Activated B cell treated with CpG ODN at 0.5 μM for 24 hours (primary cell): Measurements from ENCODE around the gene LAMC3. TPM values are rescaled to one million over a fixed set of nuclear protein-coding genes. Genes with fewer than 3 reads are reported as not detected.

Experiments
- ATAC-seq: fragments of 200-7000 bp; cut with Tn5 transposase; one replicate; pipeline ENCODE4 v1.10.0; 2021; ENCODE audit warnings: low read depth, mild to moderate bottlenecking, moderate library complexity
- CTCF ChIA-PET: fragments of 350-600 bp; sonication (Branson Sonifier 250); formaldehyde crosslinking; loops from one replicate; lab custom pipeline; 2021; ENCODE audit warnings: antibody characterized with exemption; lab: Charles Lee
- POLR2A ChIA-PET: fragments of 350-600 bp; sonication (Branson Sonifier 250); formaldehyde crosslinking; loops from one replicate; lab custom pipeline; 2021; ENCODE audit warnings: antibody characterized with exemption; lab: Charles Lee
- DNase-seq: peaks from one replicate; pipeline ENCODE4 v3.0.0; 2022
- H3K27ac Mint-ChIP-seq: one replicate; pipeline ENCODE4 v1.8.0; 2020; ENCODE audit warnings: mixed read lengths
- H3K27me3 Mint-ChIP-seq: one replicate; pipeline ENCODE4 v1.8.0; 2021; ENCODE audit warnings: mixed read lengths
- H3K36me3 Mint-ChIP-seq: one replicate; pipeline ENCODE4 v1.8.0; 2021; ENCODE audit warnings: low read depth, mixed read lengths
- H3K4me1 Mint-ChIP-seq: one replicate; pipeline ENCODE4 v1.8.0; 2021; ENCODE audit warnings: mixed read lengths
- H3K4me3 Mint-ChIP-seq: one replicate; pipeline ENCODE4 v1.8.0; 2020; ENCODE audit warnings: mild to moderate bottlenecking, mixed read lengths
- H3K9me3 Mint-ChIP-seq: one replicate; pipeline ENCODE4 v1.8.0; 2020; ENCODE audit warnings: mixed read lengths
- intact Hi-C: fragments of 100-400 bp; cut with micrococcal nuclease; formaldehyde crosslinking; loops from one replicate; pipeline ENCODE4 v1.15.1; 2024
- total RNA-seq: library from RNA; stranded (reverse); gene quantifications from 2 replicates; pipeline ENCODE4 v1.2.3, GENCODE V29; 2022
- TF ChIP-seq, protein P1 (sequence below): fragments of 200-600 bp; IDR thresholded peaks from one replicate; pipeline ENCODE4 v1.8.0; 2022; ENCODE audit warnings: antibody characterized with exemption, mild to moderate bottlenecking

Gene LAMC3
- total RNA-seq, 1 donor from 2014 or later = not detected

DNA sequence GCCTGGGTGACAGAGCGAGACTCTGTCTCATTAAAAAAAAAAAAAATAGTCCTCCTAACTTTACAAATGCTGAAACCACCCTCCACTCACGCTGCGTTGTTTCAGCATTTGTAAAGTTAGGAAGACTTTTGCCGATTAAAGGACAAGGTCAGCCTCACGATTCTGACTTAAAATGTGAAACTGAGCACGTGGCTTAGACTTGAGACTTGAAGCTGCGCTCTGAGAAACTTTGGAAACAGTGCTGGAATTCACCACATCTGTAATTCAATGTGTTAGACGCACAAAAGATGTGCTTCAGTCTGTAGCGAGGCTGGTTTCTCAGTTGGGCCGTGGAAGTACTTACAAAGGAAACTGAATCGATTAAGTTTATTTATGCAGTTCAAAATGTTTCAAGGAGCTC lies 25.0 kb upstream of the LAMC3 start:
- H3K4me1 Mint-ChIP-seq = no peaks in the 10 kb centered on the region
- ChIA-PET CTCF (no interaction called here), POLR2A (no interaction called here)
- TF ChIP-seq, protein P1, sequence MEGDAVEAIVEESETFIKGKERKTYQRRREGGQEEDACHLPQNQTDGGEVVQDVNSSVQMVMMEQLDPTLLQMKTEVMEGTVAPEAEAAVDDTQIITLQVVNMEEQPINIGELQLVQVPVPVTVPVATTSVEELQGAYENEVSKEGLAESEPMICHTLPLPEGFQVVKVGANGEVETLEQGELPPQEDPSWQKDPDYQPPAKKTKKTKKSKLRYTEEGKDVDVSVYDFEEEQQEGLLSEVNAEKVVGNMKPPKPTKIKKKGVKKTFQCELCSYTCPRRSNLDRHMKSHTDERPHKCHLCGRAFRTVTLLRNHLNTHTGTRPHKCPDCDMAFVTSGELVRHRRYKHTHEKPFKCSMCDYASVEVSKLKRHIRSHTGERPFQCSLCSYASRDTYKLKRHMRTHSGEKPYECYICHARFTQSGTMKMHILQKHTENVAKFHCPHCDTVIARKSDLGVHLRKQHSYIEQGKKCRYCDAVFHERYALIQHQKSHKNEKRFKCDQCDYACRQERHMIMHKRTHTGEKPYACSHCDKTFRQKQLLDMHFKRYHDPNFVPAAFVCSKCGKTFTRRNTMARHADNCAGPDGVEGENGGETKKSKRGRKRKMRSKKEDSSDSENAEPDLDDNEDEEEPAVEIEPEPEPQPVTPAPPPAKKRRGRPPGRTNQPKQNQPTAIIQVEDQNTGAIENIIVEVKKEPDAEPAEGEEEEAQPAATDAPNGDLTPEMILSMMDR = no peak
- no peaks in the 10 kb centered on the region for H3K36me3 Mint-ChIP-seq
- H3K9me3 Mint-ChIP-seq = no peaks in the 10 kb centered on the region
- ATAC-seq = no peak
- intact Hi-C loops = no loop called here
- no peak for DNase-seq
- no peak overlapping the region for H3K4me3 Mint-ChIP-seq
- H3K27me3 Mint-ChIP-seq = no peaks in the 10 kb centered on the region
- no peak overlapping the region for H3K27ac Mint-ChIP-seq

- no peaks in the 10 kb centered on the region for H3K27me3 Mint-ChIP-seq
- no peak for ATAC-seq
- TF ChIP-seq, protein P1 = no peak
- H3K9me3 Mint-ChIP-seq = no peaks in the 10 kb centered on the region
- H3K36me3 Mint-ChIP-seq = no peaks in the 10 kb centered on the region
- no peak overlapping the region for H3K4me3 Mint-ChIP-seq
- no peak overlapping the region for H3K27ac Mint-ChIP-seq
- ChIA-PET CTCF (no interaction called here), POLR2A (interaction anchor here (0.6 kb wide), 1 partner anchor 1524 kb away, joined by 3 read pairs; no protein-coding TSS in a partner anchor)
- intact Hi-C loops = no loop called here
- no peaks in the 10 kb centered on the region for H3K4me1 Mint-ChIP-seq
- no peak for DNase-seq
These were observed 24.5 kb upstream of the LAMC3 start for GRCh38 chr9:130984521-130984920.

GRCh38 chr9:130985029-130985428 lies 23.9 kb upstream of the LAMC3 start:
- intact Hi-C loops = no loop called here
- ChIA-PET CTCF (no interaction called here), POLR2A (interaction anchor here (0.6 kb wide), 1 partner anchor 1525 kb away, joined by 3 read pairs; no protein-coding TSS in a partner anchor)
- DNase-seq (no peak), ATAC-seq (no peak)
- no peak overlapping the region for H3K4me3 Mint-ChIP-seq
- no peak overlapping the region for H3K27ac Mint-ChIP-seq
- no peaks in the 10 kb centered on the region for H3K36me3 Mint-ChIP-seq
- H3K9me3 Mint-ChIP-seq = no peaks in the 10 kb centered on the region
- H3K27me3 Mint-ChIP-seq = no peaks in the 10 kb centered on the region
- TF ChIP-seq, protein P1 = no peak
- no peaks in the 10 kb centered on the region for H3K4me1 Mint-ChIP-seq

GRCh38 chr9:130985606-130986162 lies 23.3 kb upstream of the LAMC3 start:
- H3K4me1 Mint-ChIP-seq = no peaks in the 10 kb centered on the region
- CTCF ChIA-PET = no interaction called here
- H3K9me3 Mint-ChIP-seq = no peaks in the 10 kb centered on the region

DNA sequence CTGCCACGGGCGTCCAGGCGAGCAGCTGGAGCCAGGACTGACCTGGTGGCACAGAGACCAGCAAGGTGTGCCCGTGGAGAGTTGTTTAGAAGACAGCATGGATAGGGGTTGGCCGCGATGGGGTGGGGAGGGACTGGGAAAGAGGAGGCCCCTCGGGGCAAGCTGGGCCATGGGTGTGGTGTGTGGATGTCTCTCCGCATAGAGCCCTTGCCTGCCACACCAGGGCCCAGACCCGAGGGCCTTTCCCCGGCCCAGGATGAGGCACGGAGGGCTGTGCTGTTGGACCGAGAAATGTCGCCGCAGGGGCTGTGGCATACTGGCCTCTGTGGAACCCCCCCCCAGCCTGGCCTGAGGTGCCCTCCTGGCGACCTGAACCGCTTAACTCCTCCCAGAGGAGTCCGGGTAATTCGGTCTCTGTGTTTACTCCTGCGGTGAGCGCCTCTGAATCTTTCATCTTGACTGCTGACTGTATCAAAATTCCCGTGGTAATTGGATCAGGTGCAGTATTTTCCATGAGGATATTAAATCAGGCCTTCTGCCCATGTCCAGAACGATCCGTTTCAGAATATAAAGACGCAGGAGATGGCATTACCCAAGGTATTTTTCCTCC lies 22.5 kb upstream of the LAMC3 start:
- ATAC-seq = no peak
- Mint-ChIP-seq H3K27me3 (peaks cover under 1% of the 10 kb centered on the region), H3K9me3 (no peaks in the 10 kb centered on the region), H3K36me3 (no peaks in the 10 kb centered on the region), H3K27ac (no peak overlapping the region), H3K4me1 (no peaks in the 10 kb centered on the region), H3K4me3 (no peak overlapping the region)
- ChIA-PET CTCF (no interaction called here), POLR2A (no interaction called here)
- DNase-seq = no peak
- TF ChIP-seq, protein P1 = no peak
- intact Hi-C loops = no loop called here

More at GRCh38 chr9:130985606-130986162, 23.3 kb upstream of the LAMC3 start:
- Mint-ChIP-seq H3K36me3 (no peaks in the 10 kb centered on the region), H3K27ac (no peak overlapping the region), H3K4me3 (no peak overlapping the region), H3K27me3 (no peaks in the 10 kb centered on the region)
- TF ChIP-seq, protein P1 = no peak
- no peak for ATAC-seq
- POLR2A ChIA-PET = no interaction called here
- no peak for DNase-seq
- intact Hi-C loops = no loop called here
